Panc1 (cell line): ENCODE data around the gene DUSP11. TPM values are rescaled to one million over a fixed set of nuclear protein-coding genes. Genes with fewer than 3 reads are reported as not detected.
A peak's percentile ranks its signal among the peaks of the same experiment; 100 is the strongest.

Experiments used
- ATAC-seq: fragments of 200-7000 bp; cut with Tn5 transposase; 2 replicates; pipeline ENCODE4 v1.9.1; 2020; ENCODE audit warnings: mild to moderate bottlenecking, moderate library complexity
- BruUV-seq: library from RNA; stranded (reverse); fragments of 400-500 nt; replicated peaks from 2 replicates; lab custom pipeline; 2021; lab: Mats Ljungman, UMichigan
- CTCF ChIA-PET: fragments of 300-600 bp; sonication (Branson Sonifier 250); formaldehyde crosslinking; loops from one replicate; lab custom pipeline; 2022; ENCODE audit warnings: antibody characterized with exemption; lab: Charles Lee
- POLR2A ChIA-PET: fragments of 300-600 bp; sonication (Branson Sonifier 250); formaldehyde crosslinking; loops from one replicate; lab custom pipeline; 2022; ENCODE audit warnings: antibody characterized with exemption; lab: Charles Lee
- DNase-seq: peaks from one replicate; pipeline ENCODE4 v3.0.0-alpha.2; 2010; ENCODE audit warnings: low read depth, low spot score
- H3K27ac ChIP-seq: 2 replicates; pipeline ENCODE4 v1.5.1; 2011; ENCODE audit warnings: mild to moderate bottlenecking, low read length, inconsistent platforms
- H3K27me3 ChIP-seq: fragments of 200-500 bp; sonication (Bioruptor generic); 2 replicates; pipeline ENCODE4 v1.6.0; 2014; ENCODE audit warnings: low read length, inconsistent platforms; ENCODE audit not compliant: control insufficient read depth, insufficient read depth
- H3K36me3 ChIP-seq: fragments of 200-500 bp; sonication (Bioruptor generic); 2 replicates; pipeline ENCODE4 v1.5.1; 2014; ENCODE audit warnings: inconsistent platforms, mild to moderate bottlenecking, low read length, moderate library complexity; ENCODE audit not compliant: control insufficient read depth, insufficient read depth
- H3K4me1 ChIP-seq: 2 replicates; pipeline ENCODE4 v1.5.1; 2011; ENCODE audit warnings: inconsistent platforms, mild to moderate bottlenecking, low read length, moderate library complexity; ENCODE audit not compliant: control insufficient read depth, insufficient read depth
- H3K4me3 ChIP-seq, 2 experiments: 2 replicates each; pipeline ENCODE4 v1.5.1; 2011 to 2012; ENCODE audit warnings: low read depth in 2 of 2, low read length in 2 of 2, mild to moderate bottlenecking in 2 of 2, inconsistent platforms in 1 of 2, moderate library complexity in 1 of 2
- H3K9me3 ChIP-seq: fragments of 200-500 bp; sonication (Bioruptor generic); 2 replicates; pipeline ENCODE4 v1.5.1; 2014; ENCODE audit warnings: low read depth, mild to moderate bottlenecking, inconsistent platforms, low read length, moderate library complexity; ENCODE audit not compliant: control insufficient read depth, insufficient read depth
- CTCF ChIP-seq: fragments of 450-650 bp; IDR thresholded peaks from 2 replicates; pipeline ENCODE4 v1.5.1; 2017; ENCODE audit warnings: mild to moderate bottlenecking
- POLR2AphosphoS5 ChIP-seq: IDR thresholded peaks from 2 replicates; pipeline ENCODE4 v1.6.1; 2012; ENCODE audit warnings: mild to moderate bottlenecking, low read depth, low read length, moderate library complexity
- REST ChIP-seq, 2 experiments: IDR thresholded peaks; 2 replicates each; pipeline ENCODE4 v1.6.1; 2011 to 2012; ENCODE audit warnings: low read depth in 2 of 2, control low read depth in 1 of 2, low read length in 1 of 2, mild to moderate bottlenecking in 1 of 2, moderate library complexity in 1 of 2; ENCODE audit not compliant: insufficient read depth in 1 of 2
- SIN3A ChIP-seq: IDR thresholded peaks from 2 replicates; pipeline ENCODE4 v1.6.1; 2012; ENCODE audit warnings: low read depth, mild to moderate bottlenecking, low read length, moderate library complexity, borderline replicate concordance; ENCODE audit not compliant: insufficient read depth
- TCF7L2 ChIP-seq: IDR thresholded peaks from 2 replicates; pipeline ENCODE4 v1.6.1; 2011; ENCODE audit warnings: mild to moderate bottlenecking, low read depth, low read length, inconsistent platforms
- in situ Hi-C: cut with HindIII; loops from 2 replicates; pipeline ENCODE4 v1.10.0; 2016; ENCODE audit warnings: low sequenced_read_pairs, low pct_unique_long_range_greater_than_20kb
- intact Hi-C: fragments of 100-400 bp; cut with micrococcal nuclease; formaldehyde crosslinking; loops from one replicate; pipeline ENCODE4 v1.10.0; 2022; ENCODE audit not compliant: unreplicated experiment
- total RNA-seq: library from RNA; stranded (reverse); gene quantifications from one replicate; pipeline ENCODE4 v1.2.1, GENCODE V29; 2021; ENCODE audit not compliant: unreplicated experiment

DUSP11 gene
- total RNA-seq, 1 experiment from 2014 or later: 16.9 TPM

GRCh38 chr2:73827018-73827417, 47.1 kb upstream of the DUSP11 start:
- ChIA-PET CTCF (interaction anchor here (0.5 to 2.6 kb wide), 7 partner anchors 11 to 352 kb away, joined by 3 to 13 read pairs (median 5); partner anchors contain the start of gene MOB1A), POLR2A (interaction anchor here (0.7 kb wide), 1 partner anchor 119 kb away, joined by 3 read pairs; no protein-coding TSS in a partner anchor)
- H3K36me3 ChIP-seq: peaks cover 7% of the 10 kb centered on the region; the same call in 1 of the 2 replicates
- no peak overlapping the region for H3K27ac ChIP-seq
- H3K9me3 ChIP-seq: no peaks in the 10 kb centered on the region
- no peak for TF ChIP-seq TCF7L2
- no peak for TF ChIP-seq REST (IDR thresholded peaks at IDR 0.05; ENCODE audit: insufficient read depth in 1 of 2, low read depth in 2 of 2, low read length in 1 of 2)
- TF ChIP-seq POLR2AphosphoS5: no peak
- TF ChIP-seq CTCF: peak; percentile 52; the same call in 1 of the 2 replicates
- no peak for TF ChIP-seq SIN3A
- no peak for ATAC-seq
- H3K4me1 ChIP-seq: peaks cover 14% of the 10 kb centered on the region
- H3K4me3 ChIP-seq: no peak overlapping the region
- BruUV-seq: no TSS peak
- DNase-seq: no peak
- intact Hi-C loops: no loop called here
- in situ Hi-C loops: no loop called here
- no peaks in the 10 kb centered on the region for H3K27me3 ChIP-seq

- no TSS peak for BruUV-seq
- DNase-seq (no peak), ATAC-seq (no peak)
- Histone ChIP-seq H3K27ac (no peak overlapping the region), H3K4me1 (peaks cover 14% of the 10 kb centered on the region), H3K36me3 (peaks cover 5% of the 10 kb centered on the region; the same call in 1 of the 2 replicates), H3K9me3 (no peaks in the 10 kb centered on the region), H3K27me3 (no peaks in the 10 kb centered on the region), H3K4me3 (no peak overlapping the region)
- ChIA-PET CTCF (no interaction called here), POLR2A (no interaction called here)
- in situ Hi-C loops (no loop called here), intact Hi-C loops (no loop called here)
- no peak for TF ChIP-seq SIN3A
These were observed 45.5 kb upstream of the DUSP11 start for GRCh38 chr2:73825408-73825807.

- POLR2A ChIA-PET: interaction anchor here (0.7 kb wide), 1 partner anchor 87 kb away, joined by 3 read pairs; the partner anchor contains the start of gene TPRKB
- DNase-seq (peak; percentile 71), ATAC-seq (no peak; the same call in 1 of the 2 replicates)
- in situ Hi-C loops: no loop called here
- Histone ChIP-seq H3K36me3 (no peaks in the 10 kb centered on the region; the same call in 1 of the 2 replicates), H3K27ac (no peak overlapping the region), H3K27me3 (no peaks in the 10 kb centered on the region), H3K9me3 (no peaks in the 10 kb centered on the region), H3K4me3 (no peak overlapping the region), H3K4me1 (peaks cover 5% of the 10 kb centered on the region; the same call in 1 of the 2 replicates)
- no TSS peak for BruUV-seq
- TF ChIP-seq SIN3A (no peak), CTCF (peak; percentile 80; the same call in 1 of the 2 replicates)
- CTCF ChIA-PET: interaction anchor here (0.7 to 1.4 kb wide), 4 partner anchors 255 to 511 kb away, joined by 3 to 4 read pairs (median 4); no protein-coding TSS in a partner anchor
- intact Hi-C loops: no loop called here
These were observed 44.1 kb upstream of the DUSP11 start for GRCh38 chr2:73823916-73824523.
